Measurements from ENCODE around the gene CFP. TPM values are rescaled to one million over a fixed set of nuclear protein-coding genes. Genes with fewer than 3 reads are reported as not detected.

The CFP gene
- total RNA-seq, 1 experiment from 2014 or later, result 0.66 TPM

GRCh38 chrX:47628982-47629381 is 748 bp downstream of the CFP start:
- Histone ChIP-seq H3K9me3 (replicated peaks) (no peaks in the 10 kb centered on the region), H3K4me1 (replicated peaks) (no peaks in the 10 kb centered on the region; the same call in 1 of the 2 replicates), H3K4me3 (no peak overlapping the region), H3K27ac (no peak overlapping the region), H3K27me3 (replicated peaks) (no peaks in the 10 kb centered on the region), H3K36me3 (no peaks in the 10 kb centered on the region)
- no peak for DNase-seq (ENCODE audit: low read depth in 1 of 2, low spot score in 2 of 2)

DNA sequence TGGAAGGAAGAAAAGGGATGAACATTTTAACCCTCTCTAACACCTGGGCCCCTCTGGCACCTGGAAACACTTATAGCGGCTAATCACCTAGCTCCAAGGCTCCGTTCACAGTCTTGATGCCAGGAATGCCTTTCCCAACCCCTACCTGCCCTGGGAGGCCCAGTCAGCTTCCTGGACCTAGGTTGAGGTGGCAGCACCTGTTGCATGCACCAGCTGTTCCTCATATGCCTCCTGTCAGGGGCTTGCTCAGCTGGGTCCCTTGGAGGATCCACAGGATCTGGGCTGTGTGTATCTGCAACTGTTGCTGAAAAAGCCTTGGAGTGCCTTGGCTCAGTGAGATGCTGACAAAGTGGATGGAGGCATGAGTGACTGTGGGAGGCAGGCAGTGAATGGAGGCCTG is 4.4 kb downstream of the CFP start:
- H3K4me3 ChIP-seq, result no peak overlapping the region
- no peak overlapping the region for H3K27ac ChIP-seq
- no peaks in the 10 kb centered on the region for H3K36me3 ChIP-seq
- DNase-seq (ENCODE audit: low read depth in 1 of 2, low spot score in 2 of 2), result no peak
- H3K27me3 ChIP-seq (replicated peaks), result no peaks in the 10 kb centered on the region
- no peaks in the 10 kb centered on the region; the same call in 1 of the 2 replicates for H3K4me1 ChIP-seq (replicated peaks)
- H3K9me3 ChIP-seq (replicated peaks), result no peaks in the 10 kb centered on the region

- H3K4me3 ChIP-seq, result peak overlapping the region; percentile 7; the same call in 1 of the 2 replicates
- H3K4me1 ChIP-seq (replicated peaks), result no peaks in the 10 kb centered on the region; the same call in 1 of the 2 replicates
- H3K27ac ChIP-seq, result no peak overlapping the region
- H3K9me3 ChIP-seq (replicated peaks), result no peaks in the 10 kb centered on the region
- DNase-seq (ENCODE audit: low read depth in 1 of 2, low spot score in 2 of 2), result peak; percentile 20 to 65
- no peaks in the 10 kb centered on the region for H3K36me3 ChIP-seq
- H3K27me3 ChIP-seq (replicated peaks), result no peaks in the 10 kb centered on the region
Observed at GRCh38 chrX:47623540-47624027, 6.1 kb downstream of the CFP start.

GRCh38 chrX:47621851-47622250 is 7.9 kb downstream of the CFP start:
- Histone ChIP-seq H3K27ac (no peak overlapping the region), H3K36me3 (no peaks in the 10 kb centered on the region), H3K4me1 (replicated peaks) (no peaks in the 10 kb centered on the region; the same call in 1 of the 2 replicates), H3K4me3 (no peak overlapping the region), H3K27me3 (replicated peaks) (no peaks in the 10 kb centered on the region), H3K9me3 (replicated peaks) (no peaks in the 10 kb centered on the region)
- no peak for DNase-seq (ENCODE audit: low read depth in 1 of 2, low spot score in 2 of 2)

DNA sequence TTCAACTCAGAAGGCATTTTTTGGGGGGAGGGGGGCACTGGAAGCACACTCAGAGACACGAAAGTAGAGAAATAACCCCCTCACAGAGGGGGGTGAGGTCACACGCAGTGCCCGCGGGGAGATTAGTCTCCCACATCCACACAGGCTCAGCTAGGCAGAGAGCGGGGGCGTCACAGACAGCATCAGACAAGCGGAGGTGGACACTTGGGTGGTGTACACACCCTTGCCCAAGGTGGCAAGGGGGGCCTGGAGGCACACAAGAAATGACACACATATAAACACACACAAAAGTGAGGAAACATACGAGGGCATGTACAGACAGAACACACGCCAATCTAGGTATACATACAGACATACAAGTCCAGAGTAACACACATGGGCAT is 9.4 kb downstream of the CFP start:
- Histone ChIP-seq H3K4me1 (replicated peaks) (no peaks in the 10 kb centered on the region; the same call in 1 of the 2 replicates), H3K36me3 (no peaks in the 10 kb centered on the region), H3K27me3 (replicated peaks) (no peaks in the 10 kb centered on the region), H3K27ac (no peak overlapping the region), H3K9me3 (replicated peaks) (no peaks in the 10 kb centered on the region), H3K4me3 (no peak overlapping the region)
- DNase-seq (ENCODE audit: low read depth in 1 of 2, low spot score in 2 of 2), result no peak

DNA sequence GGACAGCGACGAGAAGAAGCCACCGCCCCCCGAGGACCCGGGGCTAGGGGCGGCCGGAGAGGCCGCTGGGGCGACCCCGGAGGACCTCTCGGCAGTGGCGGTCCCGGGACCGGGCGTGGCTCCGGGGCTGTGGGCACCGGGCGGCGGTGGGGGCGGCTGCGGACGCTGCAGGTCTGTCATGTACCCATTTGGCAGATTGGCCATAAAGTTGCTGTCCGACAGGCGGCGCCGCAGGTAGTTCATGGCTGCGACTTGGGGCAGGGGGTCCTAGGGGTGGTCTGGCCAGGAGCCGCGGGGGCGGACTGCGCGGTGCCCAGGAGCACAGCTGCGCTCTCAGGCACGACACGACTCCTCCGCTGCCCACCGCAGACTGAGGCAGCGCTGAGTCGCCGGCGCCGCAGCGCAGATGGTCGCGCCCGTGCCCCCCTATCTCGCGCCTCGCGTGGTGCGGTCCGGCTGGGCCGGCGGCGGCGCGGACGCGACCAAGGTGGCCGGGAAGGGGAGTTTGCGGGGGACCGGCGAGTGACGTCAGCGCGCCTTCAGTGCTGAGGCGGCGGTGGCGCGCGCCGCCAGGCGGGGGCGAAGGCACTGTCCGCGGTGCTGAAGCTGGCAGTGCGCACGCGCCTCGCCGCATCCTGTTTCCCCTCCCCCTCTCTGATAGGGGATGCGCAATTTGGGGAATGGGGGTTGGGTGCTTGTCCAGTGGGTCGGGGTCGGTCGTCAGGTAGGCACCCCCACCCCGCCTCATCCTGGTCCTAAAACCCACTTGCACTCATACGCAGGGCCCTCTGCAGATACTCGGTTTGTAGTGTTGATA is 10.0 kb downstream of the CFP start, which contains the start of gene SYN1:
Gene SYN1 (minus strand): TSS at position 372 of the 817 bp plus-strand sequence. CDS start 129 bp downstream, at position 243.
- DNase-seq (ENCODE audit: low read depth in 1 of 2, low spot score in 2 of 2), result peak; percentile 64 to 74
- no peaks in the 10 kb centered on the region; the same call in 1 of the 2 replicates for H3K4me1 ChIP-seq (replicated peaks)

DNA sequence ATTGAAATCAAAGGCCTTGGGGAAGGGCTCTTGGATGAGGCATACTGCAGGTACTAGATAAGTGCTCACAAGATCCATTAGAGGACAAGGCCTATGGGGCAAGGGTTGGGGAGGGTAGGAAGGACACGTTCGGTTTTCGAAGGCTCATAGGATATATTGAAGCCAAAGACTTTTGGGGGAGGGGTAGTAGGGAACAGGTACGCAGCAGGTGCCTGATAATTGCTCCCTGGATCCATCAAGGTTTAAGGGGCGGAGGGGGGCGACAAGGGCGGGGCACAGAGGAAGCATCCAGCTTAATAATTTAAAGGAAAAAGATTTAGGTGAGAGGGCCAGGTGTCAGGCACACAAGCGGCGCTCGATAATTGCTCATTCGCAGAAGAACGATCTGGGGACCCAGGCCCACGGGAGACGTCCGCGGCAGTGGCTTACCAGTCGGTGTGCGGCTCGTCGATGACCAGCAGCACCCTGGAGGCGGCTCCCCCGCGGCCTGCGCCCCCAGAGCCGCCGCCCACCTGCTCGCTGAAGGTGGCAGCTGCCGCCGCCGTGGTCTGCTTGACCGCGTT is 10.7 kb downstream of the CFP start:
- H3K4me3 ChIP-seq, result no peak overlapping the region
- DNase-seq (ENCODE audit: low read depth in 1 of 2, low spot score in 2 of 2), result no peak

More for the DNA sequence above, 10.0 kb downstream of the CFP start, which contains the start of gene SYN1:
- no peaks in the 10 kb centered on the region for H3K27me3 ChIP-seq (replicated peaks)
- H3K36me3 ChIP-seq, result no peaks in the 10 kb centered on the region
- no peaks in the 10 kb centered on the region for H3K9me3 ChIP-seq (replicated peaks)
- peak within 1 kb of the TSS; percentile 21; the same call in 1 of the 2 replicates for H3K4me3 ChIP-seq
- no peak within 1 kb of the TSS for H3K27ac ChIP-seq

GRCh38 chrX:47614618-47615017 is 15.1 kb downstream of the CFP start:
- H3K36me3 ChIP-seq, result no peaks in the 10 kb centered on the region
- H3K27ac ChIP-seq, result no peak overlapping the region
- H3K9me3 ChIP-seq (replicated peaks), result no peaks in the 10 kb centered on the region
- no peaks in the 10 kb centered on the region for H3K27me3 ChIP-seq (replicated peaks)
- no peak overlapping the region for H3K4me3 ChIP-seq
- H3K4me1 ChIP-seq (replicated peaks), result no peaks in the 10 kb centered on the region; the same call in 1 of the 2 replicates
- no peak for DNase-seq (ENCODE audit: low read depth in 1 of 2, low spot score in 2 of 2)

More for the DNA sequence above, 10.7 kb downstream of the CFP start:
- Histone ChIP-seq H3K9me3 (replicated peaks) (no peaks in the 10 kb centered on the region), H3K27me3 (replicated peaks) (no peaks in the 10 kb centered on the region), H3K4me1 (replicated peaks) (no peaks in the 10 kb centered on the region; the same call in 1 of the 2 replicates), H3K36me3 (no peaks in the 10 kb centered on the region), H3K27ac (no peak overlapping the region)

DNA sequence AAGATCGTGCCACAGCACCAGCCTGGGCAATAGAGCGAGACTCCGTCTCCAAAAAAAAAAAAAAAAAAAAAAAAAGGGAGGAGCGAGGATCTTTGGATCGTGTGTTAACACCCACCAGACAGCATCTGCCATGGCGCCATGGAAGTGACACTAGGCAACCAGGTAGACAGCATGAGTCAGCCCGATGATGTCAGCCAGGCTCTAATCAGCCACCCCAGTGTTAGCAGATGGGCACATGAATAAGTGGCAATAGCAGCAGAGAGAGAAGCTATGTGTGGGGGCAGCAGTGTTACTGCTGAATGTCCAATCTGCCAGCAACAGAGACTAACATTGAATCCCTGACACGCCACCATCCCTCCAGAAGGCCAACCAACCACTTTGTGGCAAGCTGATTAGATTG is 16.6 kb downstream of the CFP start:
- Histone ChIP-seq H3K36me3 (no peaks in the 10 kb centered on the region), H3K4me3 (no peak overlapping the region), H3K4me1 (replicated peaks) (no peaks in the 10 kb centered on the region), H3K27ac (no peak overlapping the region), H3K9me3 (replicated peaks) (no peaks in the 10 kb centered on the region), H3K27me3 (replicated peaks) (no peaks in the 10 kb centered on the region)
- no peak for DNase-seq (ENCODE audit: low read depth in 1 of 2, low spot score in 2 of 2)

DNA sequence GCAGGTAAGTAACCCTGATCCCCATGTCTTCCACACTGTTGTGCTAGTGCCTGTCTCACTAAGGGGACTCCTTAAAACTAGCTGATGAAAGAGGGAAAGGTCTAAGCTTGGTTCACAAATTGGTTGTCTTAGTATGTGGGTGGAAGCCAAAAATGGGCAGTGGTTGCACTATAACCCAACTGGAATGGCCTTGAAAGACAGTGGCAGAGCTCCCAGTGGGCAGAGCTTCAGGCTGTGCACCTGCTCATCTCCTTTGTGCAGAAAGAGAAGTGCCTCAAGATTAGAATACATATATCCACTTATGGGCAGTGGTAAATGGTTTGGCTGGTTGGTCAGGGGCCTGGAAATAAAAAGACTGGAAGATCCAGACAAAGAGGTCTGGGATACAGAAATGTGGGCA is 17.3 kb downstream of the CFP start:
- H3K27me3 ChIP-seq (replicated peaks), result no peaks in the 10 kb centered on the region
- H3K4me1 ChIP-seq (replicated peaks), result no peaks in the 10 kb centered on the region
- no peaks in the 10 kb centered on the region for H3K9me3 ChIP-seq (replicated peaks)
- H3K36me3 ChIP-seq, result no peaks in the 10 kb centered on the region
- H3K4me3 ChIP-seq, result no peak overlapping the region
- DNase-seq (ENCODE audit: low read depth in 1 of 2, low spot score in 2 of 2), result no peak
- no peak overlapping the region for H3K27ac ChIP-seq

DNA sequence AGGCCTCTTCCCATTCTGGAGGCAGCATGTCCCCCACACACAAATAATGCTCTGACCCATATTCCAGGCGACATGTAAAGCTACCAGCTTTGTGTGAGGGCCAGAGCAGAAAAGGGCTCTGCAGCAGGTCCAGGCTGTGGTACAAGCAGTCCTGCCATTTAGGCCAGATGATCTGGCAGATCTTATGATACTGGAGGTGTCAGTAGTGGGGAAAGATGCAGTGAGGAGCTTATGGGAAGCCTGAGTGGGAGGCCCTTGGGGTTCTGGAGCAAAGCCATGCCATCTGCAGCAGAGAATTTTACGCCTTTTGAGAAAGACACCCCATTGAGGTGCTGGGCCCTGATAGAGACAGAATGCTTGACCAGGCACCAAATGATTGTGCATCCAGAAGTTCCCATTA is 17.8 kb downstream of the CFP start:
- no peak for DNase-seq (ENCODE audit: low read depth in 1 of 2, low spot score in 2 of 2)
- H3K27me3 ChIP-seq (replicated peaks), result no peaks in the 10 kb centered on the region
- no peaks in the 10 kb centered on the region for H3K4me1 ChIP-seq (replicated peaks)
- H3K4me3 ChIP-seq, result no peak overlapping the region
- no peak overlapping the region for H3K27ac ChIP-seq
- no peaks in the 10 kb centered on the region for H3K9me3 ChIP-seq (replicated peaks)
- H3K36me3 ChIP-seq, result no peaks in the 10 kb centered on the region

- Histone ChIP-seq H3K4me1 (replicated peaks) (no peaks in the 10 kb centered on the region), H3K27ac (no peak overlapping the region), H3K27me3 (replicated peaks) (no peaks in the 10 kb centered on the region), H3K9me3 (replicated peaks) (no peaks in the 10 kb centered on the region), H3K4me3 (no peak overlapping the region), H3K36me3 (no peaks in the 10 kb centered on the region)
- DNase-seq (ENCODE audit: low read depth in 1 of 2, low spot score in 2 of 2), result no peak
Observed at GRCh38 chrX:47611489-47611888, 18.2 kb downstream of the CFP start.

DNA sequence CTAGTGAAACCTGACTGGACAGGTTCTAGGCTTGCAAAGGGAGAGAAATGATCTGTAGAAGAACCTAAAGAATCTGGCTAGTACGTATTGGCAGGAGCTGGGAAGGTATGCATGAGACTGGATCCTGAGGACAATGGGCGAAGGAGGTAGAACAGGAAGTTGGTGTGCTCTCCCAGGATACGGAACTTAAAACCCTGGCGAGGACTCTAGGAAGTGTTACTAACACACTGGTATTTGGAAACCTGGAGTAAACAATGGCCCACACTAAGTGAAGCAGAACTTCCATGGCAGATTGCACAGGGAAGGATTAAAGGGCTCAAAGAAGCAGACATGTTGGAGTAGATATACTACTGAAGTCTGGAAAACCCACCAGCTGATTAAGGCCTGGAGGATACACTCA is 19.2 kb downstream of the CFP start:
- H3K4me1 ChIP-seq (replicated peaks), result no peaks in the 10 kb centered on the region
- no peaks in the 10 kb centered on the region for H3K36me3 ChIP-seq
- H3K27me3 ChIP-seq (replicated peaks), result no peaks in the 10 kb centered on the region
- H3K27ac ChIP-seq, result no peak overlapping the region
- H3K9me3 ChIP-seq (replicated peaks), result no peaks in the 10 kb centered on the region
- no peak overlapping the region for H3K4me3 ChIP-seq
- no peak for DNase-seq (ENCODE audit: low read depth in 1 of 2, low spot score in 2 of 2)

DNA sequence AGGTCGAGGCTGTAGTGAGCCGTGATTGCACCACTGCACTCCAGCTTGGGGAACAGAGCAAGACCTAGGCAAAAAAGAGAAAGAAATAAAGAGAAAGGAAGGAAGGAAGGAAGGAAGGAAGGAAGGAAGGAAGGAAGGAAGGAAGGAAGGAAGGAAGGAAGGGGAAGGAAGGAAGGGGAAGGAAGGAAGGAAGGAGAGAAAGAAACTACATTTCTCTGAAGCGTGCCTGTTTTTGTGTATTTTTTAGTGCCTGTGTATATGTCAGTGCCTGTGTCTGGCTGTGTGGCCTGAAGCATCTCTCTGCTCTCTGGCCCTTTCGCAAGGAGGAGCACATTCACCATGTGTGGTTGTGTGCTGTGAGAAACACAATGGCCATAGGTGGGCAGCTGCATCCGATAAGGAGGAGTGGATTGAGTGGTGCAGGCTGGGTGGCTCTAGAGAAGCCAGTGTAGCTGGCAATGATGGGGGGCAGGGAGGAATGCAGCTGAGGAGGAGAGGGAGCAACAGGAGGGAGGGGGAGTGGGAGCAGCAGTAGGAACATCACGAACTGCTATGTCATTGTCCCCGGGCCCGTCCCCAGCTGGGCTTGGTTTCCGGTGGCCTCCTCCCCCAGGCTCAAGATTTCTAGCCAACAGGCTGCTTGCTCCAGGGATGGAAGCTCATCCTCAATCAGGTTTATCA is 21.5 kb downstream of the CFP start:
- no peaks in the 10 kb centered on the region for H3K9me3 ChIP-seq (replicated peaks)
- no peaks in the 10 kb centered on the region for H3K4me1 ChIP-seq (replicated peaks)
- no peak overlapping the region for H3K27ac ChIP-seq
- H3K27me3 ChIP-seq (replicated peaks), result no peaks in the 10 kb centered on the region
- H3K4me3 ChIP-seq, result no peak overlapping the region
- H3K36me3 ChIP-seq, result no peaks in the 10 kb centered on the region
- no peak for DNase-seq (ENCODE audit: low read depth in 1 of 2, low spot score in 2 of 2)
